HepG2 (cell line): Measurements from ENCODE around the gene STOML2. TPM values are rescaled to one million over a fixed set of nuclear protein-coding genes. Genes with fewer than 3 reads are reported as not detected.
A peak's percentile ranks its signal among the peaks of the same experiment; 100 is the strongest.

Experiments
- ESRRA ChIP-seq: sonication (generic); formaldehyde crosslinking; IDR thresholded peaks from 2 replicates; pipeline ENCODE4 v1.5.1; 2020; ENCODE audit warnings: mild to moderate bottlenecking, low read depth, missing genetic modification reagents
- FOXA1 ChIP-seq, 2 experiments: fragments of 450-650 bp in 1 of 2; sonication (generic) in 1 of 2; formaldehyde crosslinking in 1 of 2; IDR thresholded peaks; 2 replicates each; pipeline versions ENCODE4 v1.4.0 to v1.6.1; 2016 to 2020; ENCODE audit warnings: missing genetic modification reagents in 1 of 2
- FOXO4 ChIP-seq: sonication (generic); formaldehyde crosslinking; conservative IDR thresholded peaks from 2 replicates; pipeline ENCODE4 v1.8.1; 2023; ENCODE audit warnings: missing genetic modification reagents
- MLX ChIP-seq: IDR thresholded peaks from 2 replicates; pipeline ENCODE4 v1.6.1; 2016
- PHF21A ChIP-seq: sonication (generic); formaldehyde crosslinking; IDR thresholded peaks from 2 replicates; pipeline ENCODE4 v1.5.0; 2020; ENCODE audit warnings: mild to moderate bottlenecking, missing genetic modification reagents
- RFXAP ChIP-seq: sonication (generic); formaldehyde crosslinking; IDR thresholded peaks from 2 replicates; pipeline ENCODE4 v1.4.0; 2020; ENCODE audit warnings: missing genetic modification reagents, borderline replicate concordance
- RNF2 ChIP-seq: fragments of 450-650 bp; conservative IDR thresholded peaks from 2 replicates; pipeline ENCODE4 v1.6.1; 2016; ENCODE audit warnings: low read depth
- ZNF143 ChIP-seq: sonication (generic); formaldehyde crosslinking; IDR thresholded peaks from 2 replicates; pipeline ENCODE4 v1.4.0; 2020; ENCODE audit warnings: missing genetic modification reagents
- ZNF274 ChIP-seq: sonication (generic); formaldehyde crosslinking; IDR thresholded peaks from 2 replicates; pipeline ENCODE4 v1.5.1; 2020; ENCODE audit warnings: mild to moderate bottlenecking, missing genetic modification reagents
- ZNF496 ChIP-seq: sonication (generic); formaldehyde crosslinking; IDR thresholded peaks from 2 replicates; pipeline ENCODE4 v1.8.1; 2023; ENCODE audit warnings: mild to moderate bottlenecking, moderate library complexity, missing genetic modification reagents; ENCODE audit not compliant: insufficient replicate concordance
- ZNF615 ChIP-seq: sonication (generic); formaldehyde crosslinking; IDR thresholded peaks from 2 replicates; pipeline ENCODE4 v1.5.0; 2020; ENCODE audit warnings: mild to moderate bottlenecking, missing genetic modification reagents, borderline replicate concordance
- polyA plus RNA-seq, 8 experiments: library from polyadenylated mRNA; depleted of rRNA in 3 of 8; stranded (reverse) in 7 of 8; unstranded in 1 of 8; fragments of >200 nt; fragmentation: Illumina TruSeq in 4 of 8; extraction: Trizol in 4 of 8; gene quantifications; 2 replicates each; pipeline versions ENCODE4 v1.2.1 to v1.2.3, GENCODE V29; 2011 to 2016; ENCODE audit warnings: low read depth in 4 of 8, missing spikeins in 1 of 8, mixed read lengths in 1 of 8; ENCODE audit not compliant: insufficient read depth in 1 of 8
- total RNA-seq, 5 experiments: library from RNA; depleted of rRNA; stranded (reverse); fragments of >200 nt; fragmentation: Illumina TruSeq; extraction: Trizol; gene quantifications; 2 replicates each; pipeline ENCODE4 v1.2.3, GENCODE V29; 2016; ENCODE audit warnings: low read depth in 1 of 5
- TF ChIP-seq, protein P1 (sequence below): sonication (generic); formaldehyde crosslinking; IDR thresholded peaks from 2 replicates; pipeline ENCODE4 v1.5.1; 2020; ENCODE audit warnings: mild to moderate bottlenecking, missing genetic modification reagents, moderate library complexity
- TF ChIP-seq, protein P2 (sequence below): sonication (generic); formaldehyde crosslinking; IDR thresholded peaks from 2 replicates; pipeline ENCODE4 v1.4.0; 2020; ENCODE audit warnings: missing genetic modification reagents, borderline replicate concordance
- TF ChIP-seq, protein P3 (sequence below): sonication (generic); formaldehyde crosslinking; conservative IDR thresholded peaks from 2 replicates; pipeline ENCODE4 v1.4.0; 2020; ENCODE audit warnings: mild to moderate bottlenecking, missing genetic modification reagents, moderate library complexity

The STOML2 gene
- total and polyA plus RNA-seq, 2 of the 13 experiments (the other 11 are each of a cell fraction or from before 2014, with no cell fraction given) = 245 to 250 TPM

DNA sequence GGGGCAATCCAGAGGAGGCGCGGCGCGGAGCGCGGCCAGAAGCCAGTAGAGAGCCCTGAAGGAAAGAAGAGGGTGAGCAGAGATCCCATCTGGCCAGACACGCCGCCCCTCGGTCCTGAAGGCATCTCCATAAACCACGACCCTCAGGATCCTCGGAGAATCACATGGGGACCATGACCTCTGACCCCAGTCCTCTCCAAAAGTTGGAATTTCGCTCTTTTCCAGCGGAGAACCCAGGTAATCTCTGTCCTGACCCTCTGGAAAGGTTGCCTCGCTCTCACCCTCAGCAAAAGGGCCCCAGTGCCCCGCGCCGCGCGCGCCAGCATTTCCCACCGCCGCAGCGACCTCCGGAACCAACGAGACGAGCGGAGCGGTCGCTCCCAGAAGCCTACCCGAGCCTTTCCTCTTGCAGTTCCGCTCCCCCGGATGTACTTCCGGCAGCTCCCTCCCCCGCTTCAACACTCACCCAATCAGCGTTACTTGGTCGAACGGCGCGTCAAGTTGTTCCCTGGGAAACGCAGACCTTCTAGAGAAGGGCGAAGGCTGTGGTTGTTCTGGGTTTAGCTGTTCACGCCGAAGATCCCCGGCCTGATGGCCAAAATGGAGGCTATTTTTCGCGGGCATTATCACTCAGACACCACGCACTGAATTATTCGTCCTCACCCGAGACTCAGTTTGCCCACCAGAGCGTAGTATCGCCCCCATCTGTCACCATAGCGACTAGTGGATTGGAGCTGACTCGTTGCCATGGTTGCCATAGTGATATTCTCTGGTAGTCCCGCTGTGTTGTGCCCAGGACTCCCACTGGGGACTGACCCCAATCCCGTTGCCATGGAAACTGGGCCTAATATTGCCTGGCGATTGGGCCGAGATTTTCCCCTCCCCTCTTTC lies at the start of gene STOML2 (continued):
- TF ChIP-seq, protein P1, sequence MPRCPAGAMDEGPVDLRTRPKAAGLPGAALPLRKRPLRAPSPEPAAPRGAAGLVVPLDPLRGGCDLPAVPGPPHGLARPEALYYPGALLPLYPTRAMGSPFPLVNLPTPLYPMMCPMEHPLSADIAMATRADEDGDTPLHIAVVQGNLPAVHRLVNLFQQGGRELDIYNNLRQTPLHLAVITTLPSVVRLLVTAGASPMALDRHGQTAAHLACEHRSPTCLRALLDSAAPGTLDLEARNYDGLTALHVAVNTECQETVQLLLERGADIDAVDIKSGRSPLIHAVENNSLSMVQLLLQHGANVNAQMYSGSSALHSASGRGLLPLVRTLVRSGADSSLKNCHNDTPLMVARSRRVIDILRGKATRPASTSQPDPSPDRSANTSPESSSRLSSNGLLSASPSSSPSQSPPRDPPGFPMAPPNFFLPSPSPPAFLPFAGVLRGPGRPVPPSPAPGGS (CRISPR knock-in tag) = no peak
- TF ChIP-seq ZNF615 (CRISPR knock-in tag) = no peak
- TF ChIP-seq PHF21A (CRISPR knock-in tag) = peak; percentile 88; the same call in 1 of the 2 replicates
- no peak for TF ChIP-seq FOXA1 (IDR thresholded peaks at IDR 0.05)
- 0 out of 2 replicates have a peak, but pooled peaks have one; percentile 18 for TF ChIP-seq FOXA1 (CRISPR knock-in tag; IDR thresholded peaks at IDR 0.05)
- TF ChIP-seq RNF2 = 0 out of 2 replicates have a peak, but pooled peaks have one; percentile 41
- TF ChIP-seq, protein P2, sequence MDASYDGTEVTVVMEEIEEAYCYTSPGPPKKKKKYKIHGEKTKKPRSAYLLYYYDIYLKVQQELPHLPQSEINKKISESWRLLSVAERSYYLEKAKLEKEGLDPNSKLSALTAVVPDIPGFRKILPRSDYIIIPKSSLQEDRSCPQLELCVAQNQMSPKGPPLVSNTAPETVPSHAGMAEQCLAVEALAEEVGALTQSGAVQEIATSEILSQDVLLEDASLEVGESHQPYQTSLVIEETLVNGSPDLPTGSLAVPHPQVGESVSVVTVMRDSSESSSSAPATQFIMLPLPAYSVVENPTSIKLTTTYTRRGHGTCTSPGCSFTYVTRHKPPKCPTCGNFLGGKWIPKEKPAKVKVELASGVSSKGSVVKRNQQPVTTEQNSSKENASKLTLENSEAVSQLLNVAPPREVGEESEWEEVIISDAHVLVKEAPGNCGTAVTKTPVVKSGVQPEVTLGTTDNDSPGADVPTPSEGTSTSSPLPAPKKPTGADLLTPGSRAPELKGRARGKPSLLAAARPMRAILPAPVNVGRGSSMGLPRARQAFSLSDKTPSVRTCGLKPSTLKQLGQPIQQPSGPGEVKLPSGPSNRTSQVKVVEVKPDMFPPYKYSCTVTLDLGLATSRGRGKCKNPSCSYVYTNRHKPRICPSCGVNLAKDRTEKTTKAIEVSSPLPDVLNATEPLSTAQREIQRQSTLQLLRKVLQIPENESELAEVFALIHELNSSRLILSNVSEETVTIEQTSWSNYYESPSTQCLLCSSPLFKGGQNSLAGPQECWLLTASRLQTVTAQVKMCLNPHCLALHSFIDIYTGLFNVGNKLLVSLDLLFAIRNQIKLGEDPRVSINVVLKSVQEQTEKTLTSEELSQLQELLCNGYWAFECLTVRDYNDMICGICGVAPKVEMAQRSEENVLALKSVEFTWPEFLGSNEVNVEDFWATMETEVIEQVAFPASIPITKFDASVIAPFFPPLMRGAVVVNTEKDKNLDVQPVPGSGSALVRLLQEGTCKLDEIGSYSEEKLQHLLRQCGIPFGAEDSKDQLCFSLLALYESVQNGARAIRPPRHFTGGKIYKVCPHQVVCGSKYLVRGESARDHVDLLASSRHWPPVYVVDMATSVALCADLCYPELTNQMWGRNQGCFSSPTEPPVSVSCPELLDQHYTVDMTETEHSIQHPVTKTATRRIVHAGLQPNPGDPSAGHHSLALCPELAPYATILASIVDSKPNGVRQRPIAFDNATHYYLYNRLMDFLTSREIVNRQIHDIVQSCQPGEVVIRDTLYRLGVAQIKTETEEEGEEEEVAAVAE = peak; percentile 77; the same call in 1 of the 2 replicates
- peak; percentile 92 for TF ChIP-seq RFXAP (CRISPR knock-in tag)
- no peak for TF ChIP-seq ZNF496
- TF ChIP-seq FOXO4 (CRISPR knock-in tag) = no peak
- TF ChIP-seq ESRRA = 0 out of 2 replicates have a peak, but pooled peaks have one; percentile 18
- TF ChIP-seq ZNF143 (CRISPR knock-in tag) = peak; percentile 79
- TF ChIP-seq ZNF274 = no peak; the same call in 1 of the 2 replicates
- no peak for TF ChIP-seq MLX
- TF ChIP-seq, protein P3, sequence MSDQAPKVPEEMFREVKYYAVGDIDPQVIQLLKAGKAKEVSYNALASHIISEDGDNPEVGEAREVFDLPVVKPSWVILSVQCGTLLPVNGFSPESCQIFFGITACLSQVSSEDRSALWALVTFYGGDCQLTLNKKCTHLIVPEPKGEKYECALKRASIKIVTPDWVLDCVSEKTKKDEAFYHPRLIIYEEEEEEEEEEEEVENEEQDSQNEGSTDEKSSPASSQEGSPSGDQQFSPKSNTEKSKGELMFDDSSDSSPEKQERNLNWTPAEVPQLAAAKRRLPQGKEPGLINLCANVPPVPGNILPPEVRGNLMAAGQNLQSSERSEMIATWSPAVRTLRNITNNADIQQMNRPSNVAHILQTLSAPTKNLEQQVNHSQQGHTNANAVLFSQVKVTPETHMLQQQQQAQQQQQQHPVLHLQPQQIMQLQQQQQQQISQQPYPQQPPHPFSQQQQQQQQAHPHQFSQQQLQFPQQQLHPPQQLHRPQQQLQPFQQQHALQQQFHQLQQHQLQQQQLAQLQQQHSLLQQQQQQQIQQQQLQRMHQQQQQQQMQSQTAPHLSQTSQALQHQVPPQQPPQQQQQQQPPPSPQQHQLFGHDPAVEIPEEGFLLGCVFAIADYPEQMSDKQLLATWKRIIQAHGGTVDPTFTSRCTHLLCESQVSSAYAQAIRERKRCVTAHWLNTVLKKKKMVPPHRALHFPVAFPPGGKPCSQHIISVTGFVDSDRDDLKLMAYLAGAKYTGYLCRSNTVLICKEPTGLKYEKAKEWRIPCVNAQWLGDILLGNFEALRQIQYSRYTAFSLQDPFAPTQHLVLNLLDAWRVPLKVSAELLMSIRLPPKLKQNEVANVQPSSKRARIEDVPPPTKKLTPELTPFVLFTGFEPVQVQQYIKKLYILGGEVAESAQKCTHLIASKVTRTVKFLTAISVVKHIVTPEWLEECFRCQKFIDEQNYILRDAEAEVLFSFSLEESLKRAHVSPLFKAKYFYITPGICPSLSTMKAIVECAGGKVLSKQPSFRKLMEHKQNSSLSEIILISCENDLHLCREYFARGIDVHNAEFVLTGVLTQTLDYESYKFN = peak; percentile 18; the same call in 1 of the 2 replicates
